DOHH2 (cell line): ENCODE measurements around the gene CIPC.

Experiments used
- H3F3A ChIP-seq: fragments of 200-600 bp; sonication (generic), shearing (Covaris generic); 2 replicates; pipeline ENCODE4 v1.6.0; 2016; ENCODE audit warnings: antibody characterized with exemption, mild to moderate bottlenecking; ENCODE audit not compliant: control insufficient read depth, insufficient read depth
- H3K27ac ChIP-seq: fragments of 200-600 bp; sonication (generic); 2 replicates; pipeline ENCODE4 v1.5.1; 2014; ENCODE audit warnings: low read depth, mild to moderate bottlenecking, low read length, moderate library complexity
- H3K27me3 ChIP-seq: fragments of 200-600 bp; sonication (generic); 2 replicates; pipeline ENCODE4 v1.6.1; 2014; ENCODE audit warnings: mild to moderate bottlenecking, low read length, mixed read lengths; ENCODE audit not compliant: control insufficient read depth
- H3K36me3 ChIP-seq: fragments of 200-600 bp; sonication (generic); 2 replicates; pipeline ENCODE4 v1.6.1; 2014; ENCODE audit warnings: mild to moderate bottlenecking, low read length, moderate library complexity, mixed read lengths; ENCODE audit not compliant: control insufficient read depth
- H3K4me1 ChIP-seq: fragments of 200-600 bp; sonication (generic); 2 replicates; pipeline ENCODE4 v1.6.1; 2014; ENCODE audit warnings: mild to moderate bottlenecking, low read length, mixed read lengths; ENCODE audit not compliant: control insufficient read depth
- H3K4me2 ChIP-seq: fragments of 200-600 bp; sonication (generic); 2 replicates; pipeline ENCODE4 v1.6.0; 2014; ENCODE audit warnings: mild to moderate bottlenecking, low read length, moderate library complexity
- H3K4me3 ChIP-seq: fragments of 200-600 bp; sonication (generic); 2 replicates; pipeline ENCODE4 v1.5.1; 2014; ENCODE audit warnings: mild to moderate bottlenecking, low read length, mixed read lengths
- H3K79me2 ChIP-seq: fragments of 200-600 bp; sonication (generic); 2 replicates; pipeline ENCODE4 v1.6.1; 2014; ENCODE audit warnings: mild to moderate bottlenecking, low read length, mixed read lengths; ENCODE audit not compliant: control insufficient read depth
- H3K9me2 ChIP-seq: fragments of 200-600 bp; sonication (generic); replicated peaks from 2 replicates; pipeline ENCODE4 v1.6.1; 2014; ENCODE audit warnings: mild to moderate bottlenecking, low read length, mixed read lengths; ENCODE audit not compliant: control insufficient read depth
- H3K9me3 ChIP-seq: fragments of 200-600 bp; sonication (generic); 2 replicates; pipeline ENCODE4 v1.6.1; 2014; ENCODE audit warnings: antibody characterized with exemption, low read length, mixed read lengths; ENCODE audit not compliant: control insufficient read depth, insufficient read depth
- H4K20me1 ChIP-seq: fragments of 200-600 bp; sonication (generic); 2 replicates; pipeline ENCODE4 v1.6.0; 2014; ENCODE audit warnings: low read depth, mild to moderate bottlenecking, antibody characterized with exemption, low read length, moderate library complexity; ENCODE audit not compliant: control insufficient read depth, insufficient read depth
- EZH2phosphoT487 ChIP-seq: fragments of 200-600 bp; sonication (generic); IDR thresholded peaks from 2 replicates; pipeline ENCODE4 v1.6.1; 2017; ENCODE audit warnings: borderline replicate concordance, mild to moderate bottlenecking, antibody characterized with exemption, low read length, moderate library complexity, mixed read lengths
- TF ChIP-seq, protein P1 (sequence below): fragments of 200-600 bp; sonication (generic); IDR thresholded peaks from one replicate; pipeline ENCODE4 v1.5.1; 2014; ENCODE audit warnings: antibody characterized with exemption, mild to moderate bottlenecking, low read depth, low read length; ENCODE audit not compliant: poor library complexity, severe bottlenecking

CIPC gene

DNA sequence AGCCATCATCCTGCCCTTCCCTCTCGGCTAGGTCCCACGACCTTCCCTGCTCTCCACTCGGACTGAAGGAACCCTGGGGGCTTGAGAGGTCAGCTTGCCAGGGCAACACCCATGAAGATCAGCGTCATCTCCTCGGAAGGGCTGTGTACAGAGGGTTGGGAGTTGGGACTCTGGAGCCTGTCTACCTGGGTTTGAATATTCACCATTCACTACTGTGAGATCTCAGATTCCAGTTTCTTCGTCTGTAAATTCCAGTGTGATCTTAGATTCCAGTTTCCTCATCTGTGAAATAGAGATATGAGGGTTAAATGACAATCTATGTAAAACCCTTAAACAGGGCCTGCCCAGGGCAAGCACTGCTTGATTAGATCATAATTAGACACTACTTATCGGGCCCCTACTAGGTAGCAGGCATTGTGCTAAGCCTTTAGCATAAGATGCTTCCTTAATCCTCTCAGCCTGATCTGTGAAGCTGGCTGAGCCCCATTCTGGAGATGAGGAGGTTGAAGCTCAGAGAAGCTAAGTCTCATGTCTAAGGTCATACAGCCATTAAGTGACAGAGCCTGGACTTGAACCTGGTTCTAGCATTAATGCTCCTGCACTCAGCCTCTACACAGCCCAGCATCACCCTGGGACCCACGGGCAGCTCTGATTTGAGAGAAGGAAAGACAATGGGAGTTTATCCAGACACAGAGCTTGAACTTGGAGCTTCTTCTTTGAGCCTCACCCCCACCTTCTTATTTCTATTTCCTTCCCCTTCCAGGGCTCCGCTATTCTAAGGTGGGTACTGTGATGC is 44.1 kb downstream of the CIPC start:
- no peaks in the 10 kb centered on the region for H3K9me3 ChIP-seq
- H3K4me1 ChIP-seq, result peaks cover 13% of the 10 kb centered on the region
- TF ChIP-seq EZH2phosphoT487, result no peak
- TF ChIP-seq, protein P1, sequence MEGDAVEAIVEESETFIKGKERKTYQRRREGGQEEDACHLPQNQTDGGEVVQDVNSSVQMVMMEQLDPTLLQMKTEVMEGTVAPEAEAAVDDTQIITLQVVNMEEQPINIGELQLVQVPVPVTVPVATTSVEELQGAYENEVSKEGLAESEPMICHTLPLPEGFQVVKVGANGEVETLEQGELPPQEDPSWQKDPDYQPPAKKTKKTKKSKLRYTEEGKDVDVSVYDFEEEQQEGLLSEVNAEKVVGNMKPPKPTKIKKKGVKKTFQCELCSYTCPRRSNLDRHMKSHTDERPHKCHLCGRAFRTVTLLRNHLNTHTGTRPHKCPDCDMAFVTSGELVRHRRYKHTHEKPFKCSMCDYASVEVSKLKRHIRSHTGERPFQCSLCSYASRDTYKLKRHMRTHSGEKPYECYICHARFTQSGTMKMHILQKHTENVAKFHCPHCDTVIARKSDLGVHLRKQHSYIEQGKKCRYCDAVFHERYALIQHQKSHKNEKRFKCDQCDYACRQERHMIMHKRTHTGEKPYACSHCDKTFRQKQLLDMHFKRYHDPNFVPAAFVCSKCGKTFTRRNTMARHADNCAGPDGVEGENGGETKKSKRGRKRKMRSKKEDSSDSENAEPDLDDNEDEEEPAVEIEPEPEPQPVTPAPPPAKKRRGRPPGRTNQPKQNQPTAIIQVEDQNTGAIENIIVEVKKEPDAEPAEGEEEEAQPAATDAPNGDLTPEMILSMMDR, result no peak
- H3K79me2 ChIP-seq, result no peaks in the 10 kb centered on the region
- no peaks in the 10 kb centered on the region for H3K36me3 ChIP-seq
- no peaks in the 10 kb centered on the region for H3F3A ChIP-seq
- no peak overlapping the region for H3K27ac ChIP-seq
- H3K9me2 ChIP-seq, result no peaks in the 10 kb centered on the region
- H3K27me3 ChIP-seq, result peaks cover 93% of the 10 kb centered on the region
- H4K20me1 ChIP-seq, result no peaks in the 10 kb centered on the region
- no peak overlapping the region for H3K4me3 ChIP-seq
- no peak overlapping the region; the same call in 1 of the 2 replicates for H3K4me2 ChIP-seq

DNA sequence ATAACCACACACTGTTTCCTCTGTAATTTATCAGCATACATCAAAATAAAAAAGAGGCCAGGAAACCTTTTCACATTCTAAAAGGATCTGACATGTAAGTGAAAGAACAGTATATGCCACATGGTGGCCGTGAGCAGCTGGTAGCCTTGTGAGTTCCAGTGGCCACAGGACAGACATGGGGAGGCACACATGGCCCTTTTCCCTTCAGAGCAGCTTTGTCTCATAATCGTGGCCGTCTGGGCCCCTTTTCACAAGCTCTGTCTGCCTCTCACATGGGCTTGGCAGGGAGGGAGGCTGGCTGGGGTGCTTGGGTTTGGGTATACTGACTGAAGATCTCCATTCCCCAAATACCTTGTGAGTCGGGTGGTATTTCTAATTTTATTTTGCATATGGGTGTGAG is 45.0 kb downstream of the CIPC start:
- TF ChIP-seq EZH2phosphoT487, result no peak
- TF ChIP-seq, protein P1, result no peak
- Histone ChIP-seq H3K9me3 (no peaks in the 10 kb centered on the region), H3K4me3 (no peak overlapping the region), H3K36me3 (no peaks in the 10 kb centered on the region), H3K4me1 (peaks cover 13% of the 10 kb centered on the region), H4K20me1 (no peaks in the 10 kb centered on the region), H3K27ac (no peak overlapping the region), H3K79me2 (no peaks in the 10 kb centered on the region), H3K9me2 (no peaks in the 10 kb centered on the region), H3K27me3 (peaks cover 92% of the 10 kb centered on the region), H3K4me2 (no peak overlapping the region), H3F3A (no peaks in the 10 kb centered on the region)

DNA sequence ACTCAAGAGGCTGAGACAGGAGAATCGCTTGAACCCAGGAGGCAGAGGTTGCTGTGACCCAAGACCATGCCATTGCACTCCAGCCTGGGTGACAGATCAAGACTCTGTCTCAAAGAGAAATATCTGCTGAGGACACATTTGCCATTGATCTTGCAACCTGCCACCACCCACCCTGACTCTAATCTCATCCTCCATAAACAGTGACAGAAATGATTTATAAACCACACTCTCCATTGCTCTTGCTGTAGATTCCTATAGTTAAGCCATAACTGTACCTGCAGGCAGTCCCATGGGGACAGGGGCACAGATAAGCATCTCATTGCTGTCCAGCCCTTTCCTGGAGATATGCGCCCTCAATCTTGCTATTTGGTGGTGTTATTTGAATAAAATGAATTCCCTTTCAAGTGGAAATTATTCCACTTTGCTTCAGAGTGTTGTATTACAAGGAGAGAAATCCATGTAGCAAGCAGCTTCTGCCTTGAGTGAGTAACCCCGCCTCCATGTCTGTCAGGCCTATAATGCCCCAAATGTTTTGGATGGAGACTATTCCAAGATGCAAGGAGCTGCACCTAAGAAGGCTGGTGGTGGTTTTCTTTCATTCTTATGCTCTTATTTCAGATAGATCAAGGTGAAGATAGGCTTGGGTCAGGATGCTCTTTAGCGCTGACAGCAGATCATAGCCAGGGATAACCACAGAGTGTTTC is 46.5 kb downstream of the CIPC start:
- no peak overlapping the region for H3K4me3 ChIP-seq
- H3F3A ChIP-seq, result no peaks in the 10 kb centered on the region
- H3K27ac ChIP-seq, result no peak overlapping the region
- H3K27me3 ChIP-seq, result peaks cover 82% of the 10 kb centered on the region
- no peaks in the 10 kb centered on the region for H3K36me3 ChIP-seq
- no peak for TF ChIP-seq EZH2phosphoT487
- TF ChIP-seq, protein P1, result no peak
- no peaks in the 10 kb centered on the region for H3K79me2 ChIP-seq
- H3K9me3 ChIP-seq, result no peaks in the 10 kb centered on the region
- peaks cover 9% of the 10 kb centered on the region for H3K4me1 ChIP-seq
- H4K20me1 ChIP-seq, result no peaks in the 10 kb centered on the region
- no peaks in the 10 kb centered on the region for H3K9me2 ChIP-seq
- no peak overlapping the region for H3K4me2 ChIP-seq
